CD14-positive monocyte (primary cell): ENCODE measurements around the gene L3MBTL3. TPM values are rescaled to one million over a fixed set of nuclear protein-coding genes. Genes with fewer than 3 reads are reported as not detected.

Experiments
- DNase-seq, 3 donors: peaks; one replicate each; pipeline ENCODE4 v3.0.0-alpha.2; 2011 to 2022
- H2AFZ ChIP-seq: 2 replicates; pipeline ENCODE4 v1.6.0; 2012; ENCODE audit warnings: mild to moderate bottlenecking, low read depth, low read length, inconsistent platforms; ENCODE audit not compliant: insufficient read depth, poor library complexity, severe bottlenecking
- H3K27ac ChIP-seq, 2 donors: 1 replicate in 1 of 2; 2 replicates in 1 of 2; pipeline ENCODE4 v1.5.1; 2012 to 2013; ENCODE audit warnings: low read length in 2 of 2, control low read depth in 1 of 2, inconsistent platforms in 1 of 2, low read depth in 1 of 2, mild to moderate bottlenecking in 1 of 2
- H3K27me3 ChIP-seq, 2 donors: one replicate each; pipeline versions ENCODE4 v1.6.0 to v1.6.1; 2011 to 2013; ENCODE audit warnings: low read length in 2 of 2; ENCODE audit not compliant: control insufficient read depth in 2 of 2, insufficient read depth in 2 of 2
- H3K36me3 ChIP-seq, 2 donors: replicated peaks in 1 of 2; 1 replicate in 1 of 2; 2 replicates in 1 of 2; pipeline versions ENCODE4 v1.5.1 to v1.6.1; 2012 to 2013; ENCODE audit warnings: low read length in 2 of 2, control low read depth in 1 of 2, inconsistent platforms in 1 of 2, mild to moderate bottlenecking in 1 of 2; ENCODE audit not compliant: insufficient read depth in 2 of 2, control insufficient read depth in 1 of 2
- H3K4me1 ChIP-seq, 2 donors: 1 replicate in 1 of 2; 2 replicates in 1 of 2; pipeline versions ENCODE4 v1.5.1 to v1.6.1; 2012 to 2013; ENCODE audit warnings: low read length in 2 of 2, control low read depth in 1 of 2, inconsistent platforms in 1 of 2, mild to moderate bottlenecking in 1 of 2, moderate library complexity in 1 of 2; ENCODE audit not compliant: insufficient read depth in 2 of 2, control insufficient read depth in 1 of 2
- H3K4me2 ChIP-seq: replicated peaks from 2 replicates; pipeline ENCODE3; 2012; ENCODE audit warnings: low read length, moderate library complexity, mild to moderate bottlenecking; ENCODE audit not compliant: poor library complexity, severe bottlenecking; ENCODE audit errors: extremely low read depth
- H3K4me3 ChIP-seq, 3 experiments: fragments of 200-600 bp in 1 of 3; sonication (generic) in 1 of 3; replicated peaks in 1 of 3; 1 replicate in 2 of 3; 2 replicates in 1 of 3; pipeline ENCODE4 v1.5.1; 2011 to 2013; ENCODE audit warnings: low read length in 3 of 3, mild to moderate bottlenecking in 3 of 3, control low read depth in 2 of 3, low read depth in 2 of 3, inconsistent platforms in 1 of 3, moderate library complexity in 1 of 3
- H3K79me2 ChIP-seq: 2 replicates; pipeline ENCODE4 v1.6.0; 2012; ENCODE audit warnings: mild to moderate bottlenecking, control low read depth, inconsistent platforms, low read length, moderate library complexity; ENCODE audit not compliant: insufficient read depth
- H3K9ac ChIP-seq: 2 replicates; pipeline ENCODE4 v1.6.0; 2017; ENCODE audit warnings: low read length, mild to moderate bottlenecking; ENCODE audit not compliant: insufficient read depth, poor library complexity, severe bottlenecking
- H3K9me3 ChIP-seq, 2 donors: replicated peaks in 1 of 2; 1 replicate in 1 of 2; 2 replicates in 1 of 2; pipeline versions ENCODE4 v1.5.1 to v1.6.1; 2012 to 2013; ENCODE audit warnings: low read length in 2 of 2, control low read depth in 1 of 2; ENCODE audit not compliant: control insufficient read depth in 1 of 2, insufficient read depth in 1 of 2
- H4K20me1 ChIP-seq: 2 replicates; pipeline ENCODE4 v1.6.0; 2012; ENCODE audit warnings: mild to moderate bottlenecking, low read length, control low read depth, moderate library complexity; ENCODE audit not compliant: insufficient read depth
- H3K27ac Mint-ChIP-seq, 7 donors: one replicate each; pipeline ENCODE4 v1.8.0; 2020; ENCODE audit warnings: mild to moderate bottlenecking in 7 of 7, mixed read lengths in 7 of 7, moderate library complexity in 6 of 7, inconsistent platforms in 2 of 7
- H3K27me3 Mint-ChIP-seq, 3 donors: one replicate each; pipeline ENCODE4 v1.8.0; 2021 to 2022; ENCODE audit warnings: low read depth in 3 of 3, mild to moderate bottlenecking in 3 of 3, mixed read lengths in 3 of 3, moderate library complexity in 3 of 3, inconsistent platforms in 1 of 3
- H3K36me3 Mint-ChIP-seq, 2 donors: one replicate each; pipeline ENCODE4 v1.8.0; 2020; ENCODE audit warnings: mixed read lengths in 2 of 2, inconsistent platforms in 1 of 2, mild to moderate bottlenecking in 1 of 2
- H3K4me1 Mint-ChIP-seq: one replicate; pipeline ENCODE4 v1.8.0; 2020; ENCODE audit warnings: mild to moderate bottlenecking, mixed read lengths
- H3K4me3 Mint-ChIP-seq, 2 donors: one replicate each; pipeline ENCODE4 v1.8.0; 2020; ENCODE audit warnings: mild to moderate bottlenecking in 2 of 2, mixed read lengths in 2 of 2, moderate library complexity in 1 of 2
- H3K9me3 Mint-ChIP-seq, 7 donors: one replicate each; pipeline ENCODE4 v1.8.0; 2020 to 2022; ENCODE audit warnings: mixed read lengths in 7 of 7, mild to moderate bottlenecking in 6 of 7, moderate library complexity in 6 of 7, inconsistent platforms in 2 of 7
- WGBS: methylation state at CpG from one replicate; pipeline ENCODE4 v1.1.5; 2013; ENCODE audit warnings: missing lambda C conversion rate; ENCODE audit not compliant: insufficient coverage; 5-methylcytosine and 5-hydroxymethylcytosine counted together
- intact Hi-C, 2 donors: fragments of 100-400 bp; cut with micrococcal nuclease; formaldehyde crosslinking; loops; one replicate each; pipeline versions ENCODE4 v1.15.0 to v1.15.1; 2023
- polyA plus RNA-seq, 3 donors: library from polyadenylated mRNA; depleted of rRNA in 1 of 3; unstranded in 2 of 3; stranded (reverse) in 1 of 3; fragments of 300-500 nt in 2 of 3; fragments of >200 nt in 1 of 3; fragmentation: Illumina TruSeq in 2 of 3; gene quantifications; 1 replicate in 2 of 3; 2 replicates in 1 of 3; pipeline ENCODE4 v1.2.3, GENCODE V29; 2012 to 2021
- TF ChIP-seq, protein P1 (sequence below): fragments of 200-600 bp; IDR thresholded peaks from one replicate; pipeline ENCODE4 v1.8.0; 2022; ENCODE audit warnings: antibody characterized with exemption, mild to moderate bottlenecking

L3MBTL3 gene
- polyA plus RNA-seq, 3 donors: 2.1 to 8.0 (median 3.7) TPM

DNA sequence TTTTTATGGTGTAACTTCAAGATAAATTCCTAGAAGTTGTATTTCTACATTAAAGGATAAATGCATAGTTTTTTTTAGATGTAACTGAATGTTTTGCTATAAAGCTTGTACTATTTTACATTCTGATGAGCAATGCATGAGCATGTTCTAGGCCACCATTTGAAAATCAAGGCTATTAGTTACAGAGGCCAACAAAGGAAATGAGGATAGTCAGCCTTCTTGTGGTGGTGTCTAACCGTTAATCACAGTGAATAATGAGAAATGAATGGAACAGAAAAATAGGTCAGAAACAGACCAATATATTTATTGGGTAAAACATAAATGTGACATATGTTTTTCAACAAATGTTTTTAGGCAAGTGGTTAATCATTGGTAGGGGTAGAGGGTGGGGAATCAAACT lies 37.6 kb upstream of the L3MBTL3 start:
- H3K4me2 ChIP-seq: no peak overlapping the region
- TF ChIP-seq, protein P1, sequence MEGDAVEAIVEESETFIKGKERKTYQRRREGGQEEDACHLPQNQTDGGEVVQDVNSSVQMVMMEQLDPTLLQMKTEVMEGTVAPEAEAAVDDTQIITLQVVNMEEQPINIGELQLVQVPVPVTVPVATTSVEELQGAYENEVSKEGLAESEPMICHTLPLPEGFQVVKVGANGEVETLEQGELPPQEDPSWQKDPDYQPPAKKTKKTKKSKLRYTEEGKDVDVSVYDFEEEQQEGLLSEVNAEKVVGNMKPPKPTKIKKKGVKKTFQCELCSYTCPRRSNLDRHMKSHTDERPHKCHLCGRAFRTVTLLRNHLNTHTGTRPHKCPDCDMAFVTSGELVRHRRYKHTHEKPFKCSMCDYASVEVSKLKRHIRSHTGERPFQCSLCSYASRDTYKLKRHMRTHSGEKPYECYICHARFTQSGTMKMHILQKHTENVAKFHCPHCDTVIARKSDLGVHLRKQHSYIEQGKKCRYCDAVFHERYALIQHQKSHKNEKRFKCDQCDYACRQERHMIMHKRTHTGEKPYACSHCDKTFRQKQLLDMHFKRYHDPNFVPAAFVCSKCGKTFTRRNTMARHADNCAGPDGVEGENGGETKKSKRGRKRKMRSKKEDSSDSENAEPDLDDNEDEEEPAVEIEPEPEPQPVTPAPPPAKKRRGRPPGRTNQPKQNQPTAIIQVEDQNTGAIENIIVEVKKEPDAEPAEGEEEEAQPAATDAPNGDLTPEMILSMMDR: no peak
- H3K9ac ChIP-seq: no peak overlapping the region
- no peaks in the 10 kb centered on the region for H3K27me3 ChIP-seq
- no peak overlapping the region for H2AFZ ChIP-seq
- no peak for DNase-seq
- intact Hi-C loops: no loop called here
- no CpG with 5 or more reads among the region's 1 CpG for WGBS
- H3K4me3 ChIP-seq: no peak overlapping the region
- H3K79me2 ChIP-seq: no peaks in the 10 kb centered on the region
- H3K36me3 Mint-ChIP-seq: no peaks in the 10 kb centered on the region
- H3K4me1 Mint-ChIP-seq: no peaks in the 10 kb centered on the region
- peaks cover 0 to 15% (median 7%) of the 10 kb centered on the region in 7 donors for H3K9me3 Mint-ChIP-seq
- H3K27ac ChIP-seq: no peak overlapping the region
- no peaks in the 10 kb centered on the region for H3K27me3 Mint-ChIP-seq
- H3K4me3 Mint-ChIP-seq: no peak overlapping the region
- no peaks in the 10 kb centered on the region for H3K4me1 ChIP-seq
- H3K27ac Mint-ChIP-seq: no peak overlapping the region
- H3K9me3 ChIP-seq: peaks cover 7 to 9% of the 10 kb centered on the region in 2 donors
- no peaks in the 10 kb centered on the region for H3K36me3 ChIP-seq
- H4K20me1 ChIP-seq: no peaks in the 10 kb centered on the region

DNA sequence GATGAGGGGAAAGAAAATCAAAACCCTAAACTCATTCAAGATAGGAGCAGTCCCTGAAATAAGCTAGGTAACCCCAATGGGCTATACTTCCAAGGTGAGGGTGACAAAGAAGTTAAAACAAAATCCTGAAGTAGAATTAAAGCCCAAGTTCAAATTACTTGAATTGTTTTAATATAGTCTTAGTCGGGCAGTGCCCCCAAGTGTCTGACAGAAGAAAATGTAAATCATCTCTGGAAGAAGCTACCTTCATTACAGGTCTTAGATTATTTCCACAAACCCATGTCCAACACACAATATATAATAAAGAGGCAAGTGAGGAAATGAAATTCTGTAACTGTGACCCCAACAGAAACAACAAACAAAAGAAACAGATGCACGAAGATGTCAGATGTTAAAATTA lies 36.8 kb upstream of the L3MBTL3 start:
- intact Hi-C loops: no loop called here
- Mint-ChIP-seq H3K9me3 (peaks cover 0 to 13% (median 5%) of the 10 kb centered on the region in 7 donors), H3K4me1 (no peaks in the 10 kb centered on the region), H3K27ac (no peak overlapping the region), H3K36me3 (no peaks in the 10 kb centered on the region), H3K27me3 (no peaks in the 10 kb centered on the region), H3K4me3 (no peak overlapping the region)
- Histone ChIP-seq H3K79me2 (no peaks in the 10 kb centered on the region), H3K36me3 (no peaks in the 10 kb centered on the region), H3K9me3 (peaks cover 7 to 9% of the 10 kb centered on the region in 2 donors), H2AFZ (no peak overlapping the region), H3K27ac (no peak overlapping the region), H3K4me3 (no peak overlapping the region), H3K27me3 (no peaks in the 10 kb centered on the region), H4K20me1 (no peaks in the 10 kb centered on the region), H3K4me1 (no peaks in the 10 kb centered on the region), H3K9ac (no peak overlapping the region), H3K4me2 (no peak overlapping the region)
- WGBS: no CpG with 5 or more reads among the region's 2 CpGs
- TF ChIP-seq, protein P1: no peak
- DNase-seq: no peak
